ENCODE data around the gene HEY2. TPM values are rescaled to one million over a fixed set of nuclear protein-coding genes. Genes with fewer than 3 reads are reported as not detected.

HEY2 gene
- total RNA-seq, 4 donors from 2014 or later = 0.85 to 4.3 (median 1.8) TPM

GRCh38 chr6:125759959-125760457 lies 10.6 kb downstream of the HEY2 start:
- no peak for TF ChIP-seq CTCF (IDR thresholded peaks at IDR 0.05; ENCODE audit: low read depth)

DNA sequence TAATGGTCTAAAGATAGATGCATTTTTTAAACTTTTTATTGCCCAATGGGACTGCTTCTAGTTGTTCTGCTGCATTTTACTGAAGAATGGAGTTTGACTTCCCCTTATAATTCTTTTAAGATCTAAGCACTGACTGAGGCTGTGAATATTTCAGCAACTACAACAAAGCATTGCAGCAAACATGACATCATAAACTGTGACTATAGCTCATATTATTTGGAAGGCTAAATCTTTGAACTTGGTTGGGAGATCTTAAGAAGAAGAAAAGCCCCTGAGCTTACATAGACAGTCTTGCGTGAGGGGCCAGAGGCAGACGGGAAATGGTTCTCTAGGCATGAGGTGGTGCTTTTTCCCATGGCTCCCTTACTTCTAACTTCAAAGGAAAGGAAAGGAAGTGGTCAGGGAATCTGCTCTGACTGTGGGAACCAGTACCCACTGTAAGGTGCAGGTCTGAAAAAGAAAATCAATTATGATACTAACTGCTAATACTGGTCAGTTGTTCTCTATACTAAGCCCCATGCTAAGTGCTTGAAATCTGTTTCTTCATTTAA lies 14.8 kb downstream of the HEY2 start:
- no peak for TF ChIP-seq CTCF (IDR thresholded peaks at IDR 0.05; ENCODE audit: low read depth)

- TF ChIP-seq CTCF (IDR thresholded peaks at IDR 0.05; ENCODE audit: low read depth) = no peak
Observed at GRCh38 chr6:125765944-125766343, 16.5 kb downstream of the HEY2 start.

- TF ChIP-seq CTCF (IDR thresholded peaks at IDR 0.05; ENCODE audit: low read depth) = no peak
Observed at GRCh38 chr6:125766641-125767040, 17.2 kb downstream of the HEY2 start.

DNA sequence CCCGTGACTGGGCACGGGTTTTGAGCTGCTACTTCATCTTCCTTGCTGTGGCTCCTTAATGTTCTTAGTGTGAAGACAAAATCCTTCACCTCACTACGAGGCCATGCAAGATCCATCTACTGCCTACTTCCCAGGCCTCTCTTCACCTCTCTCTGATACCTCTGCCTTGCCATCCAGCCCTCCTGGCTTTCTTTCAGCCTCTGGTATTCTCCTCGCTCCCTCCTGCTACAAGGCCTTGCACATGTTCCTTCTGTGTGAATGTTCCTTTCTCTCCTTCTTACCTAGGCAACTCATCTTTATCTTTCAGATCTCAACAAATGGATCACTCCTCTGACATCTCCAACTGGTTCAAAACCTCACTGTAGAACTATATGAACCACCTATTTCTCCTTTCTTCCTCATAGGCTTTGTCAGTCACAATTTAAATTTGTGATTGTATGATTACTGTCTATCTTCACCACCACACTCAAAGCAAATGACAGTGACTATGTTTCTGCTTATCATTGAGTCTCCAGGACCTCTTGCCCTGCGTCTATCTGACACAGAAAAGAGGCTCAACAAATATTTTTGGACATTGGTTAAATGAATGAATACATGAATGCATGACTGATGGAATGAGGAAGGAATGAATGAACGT lies 19.8 kb downstream of the HEY2 start:
- no peak for TF ChIP-seq CTCF (IDR thresholded peaks at IDR 0.05; ENCODE audit: low read depth)

- TF ChIP-seq CTCF (IDR thresholded peaks at IDR 0.05; ENCODE audit: low read depth) = no peak
Observed at GRCh38 chr6:125773387-125774341, 24.2 kb downstream of the HEY2 start.

All from subcutaneous adipose tissue (tissue), 4 donors.